ENCODE data around the gene DACH2.
"Not testable (repeated sequence)": the region's sequence is repeated elsewhere in the genome, so short reads cannot be mapped to it uniquely, and the experiment has no call there.

The DACH2 gene

GRCh38 chrX:86181325-86181724 lies 33.1 kb downstream of the DACH2 start:
- H3K27ac Mint-ChIP-seq (ENCODE audit: low read depth); H3K9me3 Mint-ChIP-seq; H3K36me3 Mint-ChIP-seq (ENCODE audit: insufficient read depth); H3K4me1 Mint-ChIP-seq; DNase-seq (ENCODE audit: low spot score in 2 of 2); H3K27me3 Mint-ChIP-seq; H3K4me3 Mint-ChIP-seq; ATAC-seq (replicated peaks; ENCODE audit: extremely low read depth, poor library complexity, severe bottlenecking): not testable (repeated sequence)

GRCh38 chrX:86192827-86193226 lies 44.6 kb downstream of the DACH2 start:
- Mint-ChIP-seq H3K4me1 (no peaks in the 10 kb centered on the region), H3K4me3 (no peak overlapping the region), H3K9me3 (peaks cover 5% of the 10 kb centered on the region), H3K36me3 (ENCODE audit: insufficient read depth) (no peaks in the 10 kb centered on the region), H3K27me3 (no peaks in the 10 kb centered on the region), H3K27ac (ENCODE audit: low read depth) (no peak overlapping the region)
- ATAC-seq (replicated peaks; ENCODE audit: extremely low read depth, poor library complexity, severe bottlenecking) = no peak
- DNase-seq (ENCODE audit: low spot score in 2 of 2) = no peak

GRCh38 chrX:86194758-86195157 lies 46.5 kb downstream of the DACH2 start:
- H3K4me3 Mint-ChIP-seq = no peak overlapping the region
- no peak overlapping the region for H3K27ac Mint-ChIP-seq (ENCODE audit: low read depth)
- H3K27me3 Mint-ChIP-seq = no peaks in the 10 kb centered on the region
- no peaks in the 10 kb centered on the region for H3K4me1 Mint-ChIP-seq
- DNase-seq (ENCODE audit: low spot score in 2 of 2) (no peak), ATAC-seq (replicated peaks; ENCODE audit: extremely low read depth, poor library complexity, severe bottlenecking) (no peak)
- H3K9me3 Mint-ChIP-seq = peaks cover 5% of the 10 kb centered on the region
- no peaks in the 10 kb centered on the region for H3K36me3 Mint-ChIP-seq (ENCODE audit: insufficient read depth)

- Mint-ChIP-seq H3K4me3 (no peak overlapping the region), H3K27ac (ENCODE audit: low read depth) (no peak overlapping the region), H3K4me1 (no peaks in the 10 kb centered on the region), H3K9me3 (peaks cover 5% of the 10 kb centered on the region), H3K27me3 (no peaks in the 10 kb centered on the region), H3K36me3 (ENCODE audit: insufficient read depth) (no peaks in the 10 kb centered on the region)
- ATAC-seq (replicated peaks; ENCODE audit: extremely low read depth, poor library complexity, severe bottlenecking) (no peak), DNase-seq (ENCODE audit: low spot score in 2 of 2) (no peak)
Observed at GRCh38 chrX:86195343-86195742, 47.1 kb downstream of the DACH2 start.

GRCh38 chrX:86197815-86198214 lies 49.6 kb downstream of the DACH2 start:
- Mint-ChIP-seq H3K4me1 (no peaks in the 10 kb centered on the region), H3K36me3 (ENCODE audit: insufficient read depth) (no peaks in the 10 kb centered on the region), H3K4me3 (no peak overlapping the region), H3K9me3 (peaks cover 5% of the 10 kb centered on the region), H3K27ac (ENCODE audit: low read depth) (no peak overlapping the region), H3K27me3 (no peaks in the 10 kb centered on the region)
- DNase-seq (ENCODE audit: low spot score in 2 of 2) (no peak), ATAC-seq (replicated peaks; ENCODE audit: extremely low read depth, poor library complexity, severe bottlenecking) (no peak)

- no peaks in the 10 kb centered on the region for H3K4me1 Mint-ChIP-seq
- H3K27ac Mint-ChIP-seq (ENCODE audit: low read depth) = no peak overlapping the region
- H3K36me3 Mint-ChIP-seq (ENCODE audit: insufficient read depth) = no peaks in the 10 kb centered on the region
- no peaks in the 10 kb centered on the region for H3K9me3 Mint-ChIP-seq
- no peaks in the 10 kb centered on the region for H3K27me3 Mint-ChIP-seq
- H3K4me3 Mint-ChIP-seq = no peak overlapping the region
- ATAC-seq (replicated peaks; ENCODE audit: extremely low read depth, poor library complexity, severe bottlenecking) = no peak
- no peak for DNase-seq (ENCODE audit: low spot score in 2 of 2)
Observed at GRCh38 chrX:86210772-86211171, 62.5 kb downstream of the DACH2 start.

GRCh38 chrX:86215260-86215659 lies 67.0 kb downstream of the DACH2 start:
- H3K4me3 Mint-ChIP-seq = no peak overlapping the region
- ATAC-seq (replicated peaks; ENCODE audit: extremely low read depth, poor library complexity, severe bottlenecking) = no peak

GRCh38 chrX:86237482-86237881 lies 89.2 kb downstream of the DACH2 start:
- Mint-ChIP-seq H3K36me3 (ENCODE audit: insufficient read depth) (no peaks in the 10 kb centered on the region), H3K4me3 (no peak overlapping the region), H3K9me3 (peaks cover 9% of the 10 kb centered on the region), H3K4me1 (no peaks in the 10 kb centered on the region), H3K27ac (ENCODE audit: low read depth) (no peak overlapping the region), H3K27me3 (no peaks in the 10 kb centered on the region)
- ATAC-seq (replicated peaks; ENCODE audit: extremely low read depth, poor library complexity, severe bottlenecking) (no peak), DNase-seq (ENCODE audit: low spot score in 2 of 2) (no peak)

More at GRCh38 chrX:86215260-86215659, 67.0 kb downstream of the DACH2 start:
- Mint-ChIP-seq H3K4me1 (no peaks in the 10 kb centered on the region), H3K27me3 (no peaks in the 10 kb centered on the region), H3K27ac (ENCODE audit: low read depth) (no peak overlapping the region), H3K36me3 (ENCODE audit: insufficient read depth) (no peaks in the 10 kb centered on the region), H3K9me3 (no peaks in the 10 kb centered on the region)
- DNase-seq (ENCODE audit: low spot score in 2 of 2) = no peak

GRCh38 chrX:86241547-86241946 lies 93.3 kb downstream of the DACH2 start:
- H3K4me3 Mint-ChIP-seq = no peak overlapping the region
- ATAC-seq (replicated peaks; ENCODE audit: extremely low read depth, poor library complexity, severe bottlenecking) = no peak
- no peak overlapping the region for H3K27ac Mint-ChIP-seq (ENCODE audit: low read depth)

GRCh38 chrX:86263526-86263925 lies 115.3 kb downstream of the DACH2 start:
- Mint-ChIP-seq H3K27ac (ENCODE audit: low read depth) (no peak overlapping the region), H3K4me1 (no peaks in the 10 kb centered on the region), H3K27me3 (no peaks in the 10 kb centered on the region), H3K36me3 (ENCODE audit: insufficient read depth) (no peaks in the 10 kb centered on the region), H3K9me3 (no peaks in the 10 kb centered on the region), H3K4me3 (no peak overlapping the region)
- no peak for DNase-seq (ENCODE audit: low spot score in 2 of 2)
- no peak for ATAC-seq (replicated peaks; ENCODE audit: extremely low read depth, poor library complexity, severe bottlenecking)

More at GRCh38 chrX:86241547-86241946, 93.3 kb downstream of the DACH2 start:
- no peak for DNase-seq (ENCODE audit: low spot score in 2 of 2)
- no peaks in the 10 kb centered on the region for H3K4me1 Mint-ChIP-seq
- H3K9me3 Mint-ChIP-seq = peaks cover 16% of the 10 kb centered on the region
- no peaks in the 10 kb centered on the region for H3K27me3 Mint-ChIP-seq
- H3K36me3 Mint-ChIP-seq (ENCODE audit: insufficient read depth) = peaks cover 3% of the 10 kb centered on the region

- Mint-ChIP-seq H3K27ac (ENCODE audit: low read depth) (no peak overlapping the region), H3K4me3 (no peak overlapping the region), H3K27me3 (no peaks in the 10 kb centered on the region), H3K9me3 (no peaks in the 10 kb centered on the region), H3K4me1 (no peaks in the 10 kb centered on the region), H3K36me3 (ENCODE audit: insufficient read depth) (no peaks in the 10 kb centered on the region)
- no peak for ATAC-seq (replicated peaks; ENCODE audit: extremely low read depth, poor library complexity, severe bottlenecking)
- no peak for DNase-seq (ENCODE audit: low spot score in 2 of 2)
Observed at GRCh38 chrX:86295293-86295692, 147.0 kb downstream of the DACH2 start.

- Mint-ChIP-seq H3K9me3 (no peaks in the 10 kb centered on the region), H3K27me3 (no peaks in the 10 kb centered on the region), H3K4me1 (no peaks in the 10 kb centered on the region), H3K36me3 (ENCODE audit: insufficient read depth) (no peaks in the 10 kb centered on the region), H3K4me3 (no peak overlapping the region), H3K27ac (ENCODE audit: low read depth) (no peak overlapping the region)
- ATAC-seq (replicated peaks; ENCODE audit: extremely low read depth, poor library complexity, severe bottlenecking) (no peak), DNase-seq (ENCODE audit: low spot score in 2 of 2) (no peak)
Observed at GRCh38 chrX:86322913-86323312, 174.7 kb downstream of the DACH2 start.

- no peak for ATAC-seq (replicated peaks; ENCODE audit: extremely low read depth, poor library complexity, severe bottlenecking)
Observed at GRCh38 chrX:86329174-86329573, 180.9 kb downstream of the DACH2 start.

GRCh38 chrX:86348669-86349068 lies 200.4 kb downstream of the DACH2 start:
- Mint-ChIP-seq H3K27me3 (no peaks in the 10 kb centered on the region), H3K4me1 (no peaks in the 10 kb centered on the region), H3K9me3 (no peaks in the 10 kb centered on the region), H3K36me3 (ENCODE audit: insufficient read depth) (no peaks in the 10 kb centered on the region), H3K4me3 (no peak overlapping the region), H3K27ac (ENCODE audit: low read depth) (no peak overlapping the region)
- no peak for DNase-seq (ENCODE audit: low spot score in 2 of 2)
- ATAC-seq (replicated peaks; ENCODE audit: extremely low read depth, poor library complexity, severe bottlenecking) = no peak

More at GRCh38 chrX:86329174-86329573, 180.9 kb downstream of the DACH2 start:
- H3K36me3 Mint-ChIP-seq (ENCODE audit: insufficient read depth) = no peaks in the 10 kb centered on the region
- H3K4me1 Mint-ChIP-seq = no peaks in the 10 kb centered on the region
- H3K27me3 Mint-ChIP-seq = no peaks in the 10 kb centered on the region
- H3K27ac Mint-ChIP-seq (ENCODE audit: low read depth) = no peak overlapping the region
- no peak for DNase-seq (ENCODE audit: low spot score in 2 of 2)
- H3K4me3 Mint-ChIP-seq = no peak overlapping the region
- no peaks in the 10 kb centered on the region for H3K9me3 Mint-ChIP-seq

Measured in central memory CD8-positive, alpha-beta T cell (primary cell).